GM12878 (cell line): Measurements from ENCODE around the gene SLC6A3. TPM values are rescaled to one million over a fixed set of nuclear protein-coding genes. Genes with fewer than 3 reads are reported as not detected.

Experiments
- FOS ChIP-seq: IDR thresholded peaks from 3 replicates; pipeline ENCODE4 v1.6.1; 2011; ENCODE audit warnings: borderline replicate concordance; ENCODE audit not compliant: insufficient read length; ENCODE audit errors: extremely low read depth
- FOXK2 ChIP-seq: fragments of 450-650 bp; IDR thresholded peaks from 2 replicates; pipeline ENCODE4 v1.6.1; 2017; ENCODE audit warnings: mild to moderate bottlenecking, moderate library complexity
- NFYB ChIP-seq: IDR thresholded peaks from 2 replicates; pipeline ENCODE4 v1.6.1; 2011; ENCODE audit warnings: low read depth, mild to moderate bottlenecking, low read length, improper control_type of control experiment, moderate library complexity; ENCODE audit not compliant: insufficient read depth
- POLR2A ChIP-seq: IDR thresholded peaks from 2 replicates; pipeline ENCODE4 v1.6.1; 2011; ENCODE audit warnings: low read depth, mild to moderate bottlenecking, low read length
- RUNX3 ChIP-seq: IDR thresholded peaks from 2 replicates; pipeline ENCODE4 v1.6.1; 2012; ENCODE audit warnings: low read length, inconsistent platforms
- SMARCA5 ChIP-seq: fragments of 450-650 bp; IDR thresholded peaks from 2 replicates; pipeline ENCODE4 v1.6.1; 2017; ENCODE audit warnings: mild to moderate bottlenecking
- TBL1XR1 ChIP-seq: IDR thresholded peaks from 2 replicates; pipeline ENCODE4 v1.6.1; 2012; ENCODE audit warnings: low read depth, low read length, improper control_type of control experiment
- TCF12 ChIP-seq: IDR thresholded peaks from 2 replicates; pipeline ENCODE4 v1.6.1; 2011; ENCODE audit warnings: low read depth, mild to moderate bottlenecking, low read length
- ZNF207 ChIP-seq: fragments of 450-650 bp; IDR thresholded peaks from 2 replicates; pipeline ENCODE4 v1.6.1; 2014; ENCODE audit warnings: antibody characterized with exemption, mild to moderate bottlenecking, borderline replicate concordance
- polyA plus RNA-seq, 11 experiments: library from polyadenylated mRNA; depleted of rRNA in 4 of 11; unstranded in 6 of 11; stranded (reverse) in 5 of 11; fragments of >200 nt; fragmentation: Nextera tagmentation in 4 of 11; fragmentation: Illumina TruSeq in 1 of 11; extraction: Ambion mirVana in 4 of 11; extraction: Trizol in 1 of 11; gene quantifications; 1 replicate in 1 of 11; 2 replicates in 10 of 11; pipeline versions ENCODE4 v1.2.1 to v1.2.3, GENCODE V29; 2011 to 2016; ENCODE audit warnings: inconsistent platforms in 2 of 11, missing spikeins in 2 of 11, low read depth in 1 of 11
- total RNA-seq, 4 experiments: library from RNA; depleted of rRNA in 3 of 4; stranded (reverse); fragments of >200 nt in 3 of 4; fragmentation: Illumina TruSeq in 1 of 4; extraction: Trizol in 1 of 4; gene quantifications; 2 replicates each; pipeline versions ENCODE4 v1.2.1 to v1.2.3, GENCODE V29; 2013 to 2021
- TF ChIP-seq, protein P1 (sequence below): IDR thresholded peaks from 2 replicates; pipeline ENCODE4 v1.6.1; 2012; ENCODE audit warnings: improper control_type of control experiment, low read depth, low read length; ENCODE audit not compliant: insufficient replicate concordance
- TF ChIP-seq, protein P2 (sequence below): IDR thresholded peaks from 2 replicates; pipeline ENCODE4 v1.6.1; 2012; ENCODE audit warnings: low read depth, low read length, improper control_type of control experiment
- TF ChIP-seq, protein P3 (sequence below): IDR thresholded peaks from 2 replicates; pipeline ENCODE4 v1.6.1; 2012; ENCODE audit warnings: mild to moderate bottlenecking, low read depth, low read length
- TF ChIP-seq, protein P4 (sequence below): fragments of 450-650 bp; conservative IDR thresholded peaks from 2 replicates; pipeline ENCODE4 v1.6.1; 2017; ENCODE audit warnings: mild to moderate bottlenecking, moderate library complexity

Gene SLC6A3
- total and polyA plus RNA-seq, 10 of the 15 experiments (the other 5 are each of a cell fraction or from before 2014, with no cell fraction given): 0.01 TPM; not detected in 9

DNA sequence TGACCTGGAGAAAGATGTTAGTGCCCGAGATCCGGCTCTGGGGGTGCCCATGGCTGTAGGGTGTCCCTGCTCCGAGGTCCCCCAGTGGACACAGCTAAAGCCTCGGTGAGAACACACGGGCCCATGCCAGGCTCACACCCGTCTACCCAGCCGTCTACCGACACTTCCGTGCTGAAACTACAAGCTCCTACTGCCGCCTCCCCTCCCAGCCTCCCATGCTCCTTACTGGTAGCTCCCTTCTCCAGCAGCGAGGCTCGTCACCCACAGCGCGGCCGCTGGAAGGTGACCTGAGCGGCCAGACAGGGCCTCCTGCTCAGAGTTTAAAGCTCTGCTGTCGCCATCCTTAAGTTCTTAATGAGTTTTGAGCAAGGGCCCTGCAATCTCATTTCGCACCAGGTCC, 67.1 kb downstream of the SLC6A3 start (continued):
- TF ChIP-seq, protein P1, sequence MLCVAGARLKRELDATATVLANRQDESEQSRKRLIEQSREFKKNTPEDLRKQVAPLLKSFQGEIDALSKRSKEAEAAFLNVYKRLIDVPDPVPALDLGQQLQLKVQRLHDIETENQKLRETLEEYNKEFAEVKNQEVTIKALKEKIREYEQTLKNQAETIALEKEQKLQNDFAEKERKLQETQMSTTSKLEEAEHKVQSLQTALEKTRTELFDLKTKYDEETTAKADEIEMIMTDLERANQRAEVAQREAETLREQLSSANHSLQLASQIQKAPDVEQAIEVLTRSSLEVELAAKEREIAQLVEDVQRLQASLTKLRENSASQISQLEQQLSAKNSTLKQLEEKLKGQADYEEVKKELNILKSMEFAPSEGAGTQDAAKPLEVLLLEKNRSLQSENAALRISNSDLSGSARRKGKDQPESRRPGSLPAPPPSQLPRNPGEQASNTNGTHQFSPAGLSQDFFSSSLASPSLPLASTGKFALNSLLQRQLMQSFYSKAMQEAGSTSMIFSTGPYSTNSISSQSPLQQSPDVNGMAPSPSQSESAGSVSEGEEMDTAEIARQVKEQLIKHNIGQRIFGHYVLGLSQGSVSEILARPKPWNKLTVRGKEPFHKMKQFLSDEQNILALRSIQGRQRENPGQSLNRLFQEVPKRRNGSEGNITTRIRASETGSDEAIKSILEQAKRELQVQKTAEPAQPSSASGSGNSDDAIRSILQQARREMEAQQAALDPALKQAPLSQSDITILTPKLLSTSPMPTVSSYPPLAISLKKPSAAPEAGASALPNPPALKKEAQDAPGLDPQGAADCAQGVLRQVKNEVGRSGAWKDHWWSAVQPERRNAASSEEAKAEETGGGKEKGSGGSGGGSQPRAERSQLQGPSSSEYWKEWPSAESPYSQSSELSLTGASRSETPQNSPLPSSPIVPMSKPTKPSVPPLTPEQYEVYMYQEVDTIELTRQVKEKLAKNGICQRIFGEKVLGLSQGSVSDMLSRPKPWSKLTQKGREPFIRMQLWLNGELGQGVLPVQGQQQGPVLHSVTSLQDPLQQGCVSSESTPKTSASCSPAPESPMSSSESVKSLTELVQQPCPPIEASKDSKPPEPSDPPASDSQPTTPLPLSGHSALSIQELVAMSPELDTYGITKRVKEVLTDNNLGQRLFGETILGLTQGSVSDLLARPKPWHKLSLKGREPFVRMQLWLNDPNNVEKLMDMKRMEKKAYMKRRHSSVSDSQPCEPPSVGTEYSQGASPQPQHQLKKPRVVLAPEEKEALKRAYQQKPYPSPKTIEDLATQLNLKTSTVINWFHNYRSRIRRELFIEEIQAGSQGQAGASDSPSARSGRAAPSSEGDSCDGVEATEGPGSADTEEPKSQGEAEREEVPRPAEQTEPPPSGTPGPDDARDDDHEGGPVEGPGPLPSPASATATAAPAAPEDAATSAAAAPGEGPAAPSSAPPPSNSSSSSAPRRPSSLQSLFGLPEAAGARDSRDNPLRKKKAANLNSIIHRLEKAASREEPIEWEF: no peak
- TF ChIP-seq SMARCA5: no peak
- TF ChIP-seq RUNX3: no peak
- TF ChIP-seq TBL1XR1: no peak
- no peak for TF ChIP-seq POLR2A
- TF ChIP-seq, protein P2, sequence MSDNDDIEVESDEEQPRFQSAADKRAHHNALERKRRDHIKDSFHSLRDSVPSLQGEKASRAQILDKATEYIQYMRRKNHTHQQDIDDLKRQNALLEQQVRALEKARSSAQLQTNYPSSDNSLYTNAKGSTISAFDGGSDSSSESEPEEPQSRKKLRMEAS: no peak
- TF ChIP-seq TCF12: no peak
- TF ChIP-seq, protein P3, sequence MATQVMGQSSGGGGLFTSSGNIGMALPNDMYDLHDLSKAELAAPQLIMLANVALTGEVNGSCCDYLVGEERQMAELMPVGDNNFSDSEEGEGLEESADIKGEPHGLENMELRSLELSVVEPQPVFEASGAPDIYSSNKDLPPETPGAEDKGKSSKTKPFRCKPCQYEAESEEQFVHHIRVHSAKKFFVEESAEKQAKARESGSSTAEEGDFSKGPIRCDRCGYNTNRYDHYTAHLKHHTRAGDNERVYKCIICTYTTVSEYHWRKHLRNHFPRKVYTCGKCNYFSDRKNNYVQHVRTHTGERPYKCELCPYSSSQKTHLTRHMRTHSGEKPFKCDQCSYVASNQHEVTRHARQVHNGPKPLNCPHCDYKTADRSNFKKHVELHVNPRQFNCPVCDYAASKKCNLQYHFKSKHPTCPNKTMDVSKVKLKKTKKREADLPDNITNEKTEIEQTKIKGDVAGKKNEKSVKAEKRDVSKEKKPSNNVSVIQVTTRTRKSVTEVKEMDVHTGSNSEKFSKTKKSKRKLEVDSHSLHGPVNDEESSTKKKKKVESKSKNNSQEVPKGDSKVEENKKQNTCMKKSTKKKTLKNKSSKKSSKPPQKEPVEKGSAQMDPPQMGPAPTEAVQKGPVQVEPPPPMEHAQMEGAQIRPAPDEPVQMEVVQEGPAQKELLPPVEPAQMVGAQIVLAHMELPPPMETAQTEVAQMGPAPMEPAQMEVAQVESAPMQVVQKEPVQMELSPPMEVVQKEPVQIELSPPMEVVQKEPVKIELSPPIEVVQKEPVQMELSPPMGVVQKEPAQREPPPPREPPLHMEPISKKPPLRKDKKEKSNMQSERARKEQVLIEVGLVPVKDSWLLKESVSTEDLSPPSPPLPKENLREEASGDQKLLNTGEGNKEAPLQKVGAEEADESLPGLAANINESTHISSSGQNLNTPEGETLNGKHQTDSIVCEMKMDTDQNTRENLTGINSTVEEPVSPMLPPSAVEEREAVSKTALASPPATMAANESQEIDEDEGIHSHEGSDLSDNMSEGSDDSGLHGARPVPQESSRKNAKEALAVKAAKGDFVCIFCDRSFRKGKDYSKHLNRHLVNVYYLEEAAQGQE: no peak
- no peak for TF ChIP-seq NFYB
- TF ChIP-seq, protein P4, sequence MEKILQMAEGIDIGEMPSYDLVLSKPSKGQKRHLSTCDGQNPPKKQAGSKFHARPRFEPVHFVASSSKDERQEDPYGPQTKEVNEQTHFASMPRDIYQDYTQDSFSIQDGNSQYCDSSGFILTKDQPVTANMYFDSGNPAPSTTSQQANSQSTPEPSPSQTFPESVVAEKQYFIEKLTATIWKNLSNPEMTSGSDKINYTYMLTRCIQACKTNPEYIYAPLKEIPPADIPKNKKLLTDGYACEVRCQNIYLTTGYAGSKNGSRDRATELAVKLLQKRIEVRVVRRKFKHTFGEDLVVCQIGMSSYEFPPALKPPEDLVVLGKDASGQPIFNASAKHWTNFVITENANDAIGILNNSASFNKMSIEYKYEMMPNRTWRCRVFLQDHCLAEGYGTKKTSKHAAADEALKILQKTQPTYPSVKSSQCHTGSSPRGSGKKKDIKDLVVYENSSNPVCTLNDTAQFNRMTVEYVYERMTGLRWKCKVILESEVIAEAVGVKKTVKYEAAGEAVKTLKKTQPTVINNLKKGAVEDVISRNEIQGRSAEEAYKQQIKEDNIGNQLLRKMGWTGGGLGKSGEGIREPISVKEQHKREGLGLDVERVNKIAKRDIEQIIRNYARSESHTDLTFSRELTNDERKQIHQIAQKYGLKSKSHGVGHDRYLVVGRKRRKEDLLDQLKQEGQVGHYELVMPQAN: no peak
- TF ChIP-seq FOXK2: no peak
- no peak for TF ChIP-seq ZNF207
- TF ChIP-seq FOS: no peak
